GM12878 (cell line): ENCODE measurements around the gene KCNH4. TPM values are rescaled to one million over a fixed set of nuclear protein-coding genes. Genes with fewer than 3 reads are reported as not detected.
A peak's percentile ranks its signal among the peaks of the same experiment; 100 is the strongest.

Source experiments
- ATAC-seq: fragments of 200-7000 bp; cut with Tn5 transposase; 3 replicates; pipeline ENCODE4 v1.9.1; 2020; ENCODE audit warnings: mild to moderate bottlenecking, moderate library complexity
- BruUV-seq: library from RNA; stranded (reverse); fragments of 400-500 nt; replicated peaks from 2 replicates; lab custom pipeline; 2021; lab: Mats Ljungman, UMichigan
- CTCF ChIA-PET: fragments of 300-600 bp; sonication (Branson Sonifier 250); formaldehyde crosslinking; extraction: SDS; loops from one replicate; lab custom pipeline; 2021; ENCODE audit warnings: inconsistent platforms; lab: Yijun Ruan, JAX
- POLR2A ChIA-PET: fragments of 350-600 bp; formaldehyde crosslinking; extraction: SDS; loops from one replicate; lab custom pipeline; 2021; ENCODE audit warnings: inconsistent platforms; lab: Charles Lee
- RAD21 ChIA-PET: fragments of 300-600 bp; sonication (Branson Sonifier 250); formaldehyde crosslinking; loops from one replicate; lab custom pipeline; 2023; ENCODE audit warnings: antibody characterized with exemption; ENCODE audit not compliant: unreplicated experiment; lab: Charles Lee
- SMC1A ChIA-PET: fragments of 300-600 bp; sonication (Branson Sonifier 250); formaldehyde crosslinking; loops from one replicate; lab custom pipeline; 2023; ENCODE audit not compliant: unreplicated experiment, uncharacterized antibody; lab: Charles Lee
- DNase-seq: peaks from one replicate; pipeline ENCODE4 v3.0.0-alpha.2; 2011; ENCODE audit warnings: low read depth, low spot score
- FAIRE-seq: peaks from 3 replicates; lab custom pipeline; 2011; peaks lifted over from hg19 to GRCh38; lab: Jason Lieb, UNC
- H2AFZ ChIP-seq: 2 replicates; pipeline ENCODE4 v1.6.0; 2011; ENCODE audit warnings: low read depth, low read length, control low read depth; ENCODE audit not compliant: control insufficient read depth
- H3K27ac ChIP-seq: 2 replicates; pipeline ENCODE4 v1.5.1; 2011; ENCODE audit warnings: control low read depth; ENCODE audit not compliant: control insufficient read depth, insufficient read depth
- H3K27me3 ChIP-seq, 2 experiments: replicated peaks in 1 of 2; 2 replicates each; pipeline versions ENCODE4 v1.6.0 to v1.6.1; 2011; ENCODE audit warnings: low read length in 1 of 2; ENCODE audit not compliant: control insufficient read depth in 2 of 2, insufficient read depth in 2 of 2
- H3K36me3 ChIP-seq, 2 experiments: 2 replicates each; pipeline ENCODE4 v1.5.1; 2011; ENCODE audit warnings: low read length in 1 of 2; ENCODE audit not compliant: control insufficient read depth in 2 of 2, insufficient read depth in 2 of 2
- H3K4me1 ChIP-seq: 2 replicates; pipeline ENCODE4 v1.6.1; 2011; ENCODE audit warnings: mild to moderate bottlenecking, low read length, moderate library complexity, mixed read lengths; ENCODE audit not compliant: control insufficient read depth, insufficient read depth
- H3K4me2 ChIP-seq: 2 replicates; pipeline ENCODE4 v1.6.0; 2011; ENCODE audit warnings: control low read depth; ENCODE audit not compliant: control insufficient read depth, insufficient read depth
- H3K4me3 ChIP-seq: fragments of 200-600 bp; sonication (generic); 2 replicates; pipeline ENCODE4 v1.5.1; 2016
- H3K79me2 ChIP-seq: 2 replicates; pipeline ENCODE4 v1.6.0; 2011; ENCODE audit warnings: low read length; ENCODE audit not compliant: control insufficient read depth, insufficient read depth
- H3K9ac ChIP-seq: 2 replicates; pipeline ENCODE4 v1.8.0; 2011; ENCODE audit warnings: low read length, control low read depth, mixed read lengths; ENCODE audit not compliant: control insufficient read depth, insufficient read depth
- H3K9me3 ChIP-seq: replicated peaks from 3 replicates; pipeline ENCODE4 v1.5.1; 2011; ENCODE audit warnings: mild to moderate bottlenecking, low read length; ENCODE audit not compliant: control insufficient read depth, insufficient read depth
- H4K20me1 ChIP-seq: 2 replicates; pipeline ENCODE4 v1.6.0; 2011; ENCODE audit not compliant: control insufficient read depth, insufficient read depth
- ATF3 ChIP-seq: IDR thresholded peaks from 2 replicates; pipeline ENCODE4 v1.6.1; 2011; ENCODE audit warnings: low read depth, mild to moderate bottlenecking, low read length, moderate library complexity, borderline replicate concordance; ENCODE audit errors: extremely low read depth
- ATF7 ChIP-seq: fragments of 450-650 bp; IDR thresholded peaks from 2 replicates; pipeline ENCODE4 v1.6.1; 2016; ENCODE audit warnings: low read depth, mild to moderate bottlenecking
- BACH1 ChIP-seq: fragments of 450-650 bp; IDR thresholded peaks from 2 replicates; pipeline ENCODE4 v1.6.1; 2017; ENCODE audit warnings: mild to moderate bottlenecking, borderline replicate concordance
- BHLHE40 ChIP-seq, 2 experiments: fragments of 450-650 bp in 1 of 2; IDR thresholded peaks; 2 replicates each; pipeline ENCODE4 v1.6.1; 2011 to 2017; ENCODE audit warnings: low read depth in 2 of 2, borderline replicate concordance in 1 of 2, improper control_type of control experiment in 1 of 2, low read length in 1 of 2, mild to moderate bottlenecking in 1 of 2
- DPF2 ChIP-seq: fragments of 450-650 bp; IDR thresholded peaks from 2 replicates; pipeline ENCODE4 v1.6.1; 2017; ENCODE audit warnings: mild to moderate bottlenecking
- ESRRA ChIP-seq: IDR thresholded peaks from 2 replicates; pipeline ENCODE4 v1.6.1; 2012; ENCODE audit warnings: mild to moderate bottlenecking, low read length, improper control_type of control experiment
- IKZF2 ChIP-seq, 2 experiments: fragments of 450-650 bp; IDR thresholded peaks; 2 replicates each; pipeline ENCODE4 v1.6.1; 2017; ENCODE audit warnings: mild to moderate bottlenecking in 2 of 2, moderate library complexity in 2 of 2
- JUND ChIP-seq: IDR thresholded peaks from 2 replicates; pipeline ENCODE4 v1.6.1; 2012; ENCODE audit warnings: low read depth, mild to moderate bottlenecking, low read length, improper control_type of control experiment, moderate library complexity
- NR2F1 ChIP-seq: fragments of 450-650 bp; conservative IDR thresholded peaks from 2 replicates; pipeline ENCODE4 v1.6.1; 2017; ENCODE audit warnings: mild to moderate bottlenecking
- PBX3 ChIP-seq: IDR thresholded peaks from 2 replicates; pipeline ENCODE4 v1.6.1; 2011; ENCODE audit warnings: mild to moderate bottlenecking, low read depth, low read length, moderate library complexity; ENCODE audit not compliant: insufficient replicate concordance
- POU2F2 ChIP-seq: IDR thresholded peaks from 3 replicates; pipeline ENCODE4 v1.6.1; 2011; ENCODE audit warnings: low read depth, mild to moderate bottlenecking, low read length, borderline replicate concordance
- RAD51 ChIP-seq: fragments of 450-650 bp; IDR thresholded peaks from 2 replicates; pipeline ENCODE4 v1.6.1; 2016; ENCODE audit warnings: moderate library complexity, mild to moderate bottlenecking, inconsistent platforms
- RELB ChIP-seq: fragments of 450-650 bp; IDR thresholded peaks from 2 replicates; pipeline ENCODE4 v1.6.1; 2017; ENCODE audit warnings: low read depth, mild to moderate bottlenecking, moderate library complexity
- SMC3 ChIP-seq: IDR thresholded peaks from 2 replicates; pipeline ENCODE4 v1.6.1; 2011; ENCODE audit warnings: low read length, improper control_type of control experiment, borderline replicate concordance
- SPI1 ChIP-seq: IDR thresholded peaks from 2 replicates; pipeline ENCODE4 v1.6.1; 2011; ENCODE audit warnings: low read depth, mild to moderate bottlenecking, low read length, moderate library complexity, borderline replicate concordance; ENCODE audit not compliant: insufficient read depth
- TARDBP ChIP-seq: IDR thresholded peaks from 2 replicates; pipeline ENCODE4 v1.6.1; 2016; ENCODE audit warnings: borderline replicate concordance
- TBL1XR1 ChIP-seq: IDR thresholded peaks from 2 replicates; pipeline ENCODE4 v1.6.1; 2012; ENCODE audit warnings: low read depth, low read length, improper control_type of control experiment
- ZBTB4 ChIP-seq: fragments of 450-650 bp; formaldehyde crosslinking; IDR thresholded peaks from 2 replicates; pipeline ENCODE4 v1.4.0; 2022; ENCODE audit warnings: mild to moderate bottlenecking, moderate library complexity
- WGBS: methylation state at CpG from one replicate; pipeline ENCODE4 v1.1.6; 2016; ENCODE audit warnings: low lambda C conversion rate; ENCODE audit not compliant: insufficient replicate concordance, insufficient coverage; ENCODE audit errors: missing lambda C conversion rate; 5-methylcytosine and 5-hydroxymethylcytosine counted together
- in situ Hi-C: fragments of 300-500 bp; cut with MboI; formaldehyde crosslinking; loops from 9 replicates; pipeline ENCODE4 v1.14.3; 2018; ENCODE audit warnings: mixed read lengths
- intact Hi-C: fragments of 100-400 bp; cut with micrococcal nuclease; formaldehyde crosslinking; loops from one replicate; pipeline ENCODE4 v1.14.2; 2022; ENCODE audit not compliant: unreplicated experiment
- polyA plus RNA-seq, 11 experiments: library from polyadenylated mRNA; depleted of rRNA in 4 of 11; unstranded in 6 of 11; stranded (reverse) in 5 of 11; fragments of >200 nt; fragmentation: Nextera tagmentation in 4 of 11; fragmentation: Illumina TruSeq in 1 of 11; extraction: Ambion mirVana in 4 of 11; extraction: Trizol in 1 of 11; gene quantifications; 1 replicate in 1 of 11; 2 replicates in 10 of 11; pipeline versions ENCODE4 v1.2.1 to v1.2.3, GENCODE V29; 2011 to 2016; ENCODE audit warnings: inconsistent platforms in 2 of 11, missing spikeins in 2 of 11, low read depth in 1 of 11
- total RNA-seq, 4 experiments: library from RNA; depleted of rRNA in 3 of 4; stranded (reverse); fragments of >200 nt in 3 of 4; fragmentation: Illumina TruSeq in 1 of 4; extraction: Trizol in 1 of 4; gene quantifications; 2 replicates each; pipeline versions ENCODE4 v1.2.1 to v1.2.3, GENCODE V29; 2013 to 2021

KCNH4 gene
- total and polyA plus RNA-seq, 10 of the 15 experiments (the other 5 are each of a cell fraction or from before 2014, with no cell fraction given), result 0.03 to 0.88 (median 0.10) TPM; not detected in 2

GRCh38 chr17:42198897-42199296 is 18.0 kb upstream of the KCNH4 start:
- Histone ChIP-seq H2AFZ (no peak overlapping the region), H3K9ac (no peak overlapping the region), H3K79me2 (peaks cover 4% of the 10 kb centered on the region), H3K27me3 (no peaks in the 10 kb centered on the region), H3K36me3 (peaks cover 4 to 12% of the 10 kb centered on the region in 2 experiments; a peak in 3 of 4 replicates), H3K27ac (no peak overlapping the region), H4K20me1 (no peaks in the 10 kb centered on the region), H3K9me3 (no peaks in the 10 kb centered on the region), H3K4me1 (no peaks in the 10 kb centered on the region; the same call in 1 of the 2 replicates), H3K4me2 (no peak overlapping the region), H3K4me3 (no peak overlapping the region)
- in situ Hi-C loops (no loop called here), intact Hi-C loops (no loop called here)
- BruUV-seq, result no TSS peak
- ATAC-seq (peak; percentile 64), FAIRE-seq (no peak), DNase-seq (no peak)
- ChIA-PET CTCF (interaction anchor here (1.0 to 2.5 kb wide), 3 partner anchors 13 to 48 kb away, joined by 3 to 9 read pairs (median 4); partner anchors contain the start of gene HCRT), SMC1A (interaction anchor here (0.9 to 1.2 kb wide), 4 partner anchors 17 to 50 kb away, joined by 3 to 5 read pairs (median 4); no protein-coding TSS in a partner anchor), POLR2A (interaction anchor here (0.6 kb wide), 1 partner anchor 37 kb away, joined by 6 read pairs; no protein-coding TSS in a partner anchor), RAD21 (interaction anchor here (0.6 to 1.0 kb wide), 3 partner anchors 9 to 208 kb away, joined by 3 read pairs; no protein-coding TSS in a partner anchor)
- 27% methylated on average over 4 of the region's 4 CpGs for WGBS
- TF ChIP-seq IKZF2 (IDR thresholded peaks at IDR 0.05), result no peak; a peak in 1 of 4 replicates
- TF ChIP-seq ATF3, result no peak
- no peak for TF ChIP-seq ESRRA
- peak in 1 of 2 experiments; percentile 60; a peak in 1 of 4 replicates for TF ChIP-seq BHLHE40 (IDR thresholded peaks at IDR 0.05; ENCODE audit: borderline replicate concordance in 1 of 2, low read depth in 2 of 2, low read length in 1 of 2)
- peak; percentile 89 for TF ChIP-seq SPI1
- TF ChIP-seq DPF2, result no peak
- no peak for TF ChIP-seq PBX3
- 0 out of 2 replicates have a peak, but pooled peaks have one; percentile 29 for TF ChIP-seq NR2F1
- TF ChIP-seq RAD51, result peak; percentile 45; the same call in 1 of the 2 replicates
- TF ChIP-seq POU2F2, result no peak
- TF ChIP-seq BACH1, result no peak
- no peak for TF ChIP-seq JUND
- peak; percentile 23; the same call in 1 of the 2 replicates for TF ChIP-seq ATF7
- no peak for TF ChIP-seq TBL1XR1
- no peak for TF ChIP-seq ZBTB4
- TF ChIP-seq RELB, result no peak
- no peak for TF ChIP-seq SMC3
- TF ChIP-seq TARDBP, result no peak
